ENCODE results near the gene SPATS2.

DNA sequence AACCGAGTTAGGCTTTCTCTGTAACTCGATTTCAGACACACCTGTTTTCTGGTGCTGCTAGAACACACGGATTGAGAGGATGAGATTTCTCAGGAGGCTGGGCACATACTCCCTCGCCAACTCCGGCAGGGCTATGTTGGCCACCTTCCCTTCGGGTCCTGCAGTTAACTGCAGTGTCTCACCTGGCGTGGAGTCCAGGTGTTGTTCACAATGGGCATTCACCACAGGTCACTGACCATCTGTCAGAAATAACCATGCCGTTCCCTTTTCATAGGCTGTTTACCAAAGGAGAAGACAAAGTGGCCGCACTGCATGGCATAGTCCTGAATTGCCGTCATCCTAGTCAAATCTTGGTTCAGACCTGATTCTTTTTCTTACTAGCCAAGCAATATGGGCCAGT lies 166.1 kb downstream of the SPATS2 start:
- TF ChIP-seq ZNF830 (tag by site-specific recombination; IDR thresholded peaks at IDR 0.05; ENCODE audit: low read depth) (no peak), ZNF274 (IDR thresholded peaks at IDR 0.05; ENCODE audit: low read length) (no peak), ZNF274 (tag by site-specific recombination; IDR thresholded peaks at IDR 0.05; ENCODE audit: borderline replicate concordance) (no peak), ZBTB44 (tag by site-specific recombination; IDR thresholded peaks at IDR 0.05) (no peak), ZBTB20 (tag by site-specific recombination; IDR thresholded peaks at IDR 0.05) (no peak), ZNF138 (tag by site-specific recombination; IDR thresholded peaks at IDR 0.05; ENCODE audit: borderline replicate concordance) (no peak), ZBTB21 (tag by site-specific recombination; IDR thresholded peaks at IDR 0.05) (no peak), MYNN (tag by site-specific recombination; IDR thresholded peaks at IDR 0.05; ENCODE audit: borderline replicate concordance) (no peak), ZSCAN18 (tag by site-specific recombination; IDR thresholded peaks at IDR 0.05) (no peak), HOXC10 (CRISPR knock-in tag; IDR thresholded peaks at IDR 0.05) (no peak), IKZF3 (tag by site-specific recombination; IDR thresholded peaks at IDR 0.05) (no peak)
- TF ChIP-seq, protein P1, sequence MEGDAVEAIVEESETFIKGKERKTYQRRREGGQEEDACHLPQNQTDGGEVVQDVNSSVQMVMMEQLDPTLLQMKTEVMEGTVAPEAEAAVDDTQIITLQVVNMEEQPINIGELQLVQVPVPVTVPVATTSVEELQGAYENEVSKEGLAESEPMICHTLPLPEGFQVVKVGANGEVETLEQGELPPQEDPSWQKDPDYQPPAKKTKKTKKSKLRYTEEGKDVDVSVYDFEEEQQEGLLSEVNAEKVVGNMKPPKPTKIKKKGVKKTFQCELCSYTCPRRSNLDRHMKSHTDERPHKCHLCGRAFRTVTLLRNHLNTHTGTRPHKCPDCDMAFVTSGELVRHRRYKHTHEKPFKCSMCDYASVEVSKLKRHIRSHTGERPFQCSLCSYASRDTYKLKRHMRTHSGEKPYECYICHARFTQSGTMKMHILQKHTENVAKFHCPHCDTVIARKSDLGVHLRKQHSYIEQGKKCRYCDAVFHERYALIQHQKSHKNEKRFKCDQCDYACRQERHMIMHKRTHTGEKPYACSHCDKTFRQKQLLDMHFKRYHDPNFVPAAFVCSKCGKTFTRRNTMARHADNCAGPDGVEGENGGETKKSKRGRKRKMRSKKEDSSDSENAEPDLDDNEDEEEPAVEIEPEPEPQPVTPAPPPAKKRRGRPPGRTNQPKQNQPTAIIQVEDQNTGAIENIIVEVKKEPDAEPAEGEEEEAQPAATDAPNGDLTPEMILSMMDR (tag by site-specific recombination; IDR thresholded peaks at IDR 0.05): no peak
